Testis (tissue), 2 donors: ENCODE results near the gene EXD2.
"Not testable (repeated sequence)": the region's sequence is repeated elsewhere in the genome, so short reads cannot be mapped to it uniquely, and the experiment has no call there.

ENCODE experiments used
- CTCF ChIP-seq, 3 experiments: fragments of 450-650 bp in 2 of 3; fragments of 200-600 bp in 1 of 3; sonication (generic) in 1 of 3; IDR thresholded peaks; one replicate each; pipeline ENCODE4 v1.5.1; 2016 to 2019; ENCODE audit warnings: antibody characterized with exemption in 3 of 3, mild to moderate bottlenecking in 2 of 3, moderate library complexity in 1 of 3
- POLR2A ChIP-seq: fragments of 450-650 bp; IDR thresholded peaks from one replicate; pipeline ENCODE4 v1.6.1; 2017; ENCODE audit warnings: antibody characterized with exemption, mild to moderate bottlenecking, moderate library complexity

DNA sequence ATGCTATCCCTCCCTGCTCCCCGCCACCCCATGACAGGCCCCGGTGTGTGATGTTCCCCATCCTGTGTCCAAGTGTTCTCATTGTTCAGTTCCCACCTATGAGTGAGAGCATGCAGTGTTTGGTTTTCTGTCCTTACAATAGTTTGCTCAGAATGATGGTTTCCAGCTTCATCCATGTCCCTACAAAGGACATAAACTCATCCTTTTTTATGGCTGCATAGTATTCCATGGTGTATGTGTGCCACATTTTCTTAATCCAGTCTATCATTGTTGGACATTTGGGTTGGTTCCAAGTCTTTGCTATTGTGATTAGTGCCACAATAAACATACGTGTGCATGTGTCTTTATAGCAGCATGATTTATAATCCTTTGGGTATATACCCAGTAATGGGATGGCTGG is 86.1 kb downstream of the EXD2 start:
- TF ChIP-seq CTCF (IDR thresholded peaks at IDR 0.05); POLR2A: not testable (repeated sequence)
